Ureter (tissue), 1 donor: ENCODE data around the gene TPO. TPM values are rescaled to one million over a fixed set of nuclear protein-coding genes. Genes with fewer than 3 reads are reported as not detected.
"Not testable (repeated sequence)": the region's sequence is repeated elsewhere in the genome, so short reads cannot be mapped to it uniquely, and the experiment has no call there.

Source experiments
- DNase-seq: peaks from one replicate; pipeline ENCODE4 v3.0.0-alpha.2; 2020; ENCODE audit warnings: low spot score
- total RNA-seq: library from RNA; stranded (reverse); gene quantifications from one replicate; pipeline ENCODE4 v1.2.4, GENCODE V29; 2023
- donor health status: DM: yes; HTN: yes; CAD: no.

Gene TPO
- total RNA-seq, 1 donor from 2014 or later: 4.2 TPM

- DNase-seq: no peak
Observed at GRCh38 chr2:1556286-1556685, 143.0 kb downstream of the TPO start.

DNA sequence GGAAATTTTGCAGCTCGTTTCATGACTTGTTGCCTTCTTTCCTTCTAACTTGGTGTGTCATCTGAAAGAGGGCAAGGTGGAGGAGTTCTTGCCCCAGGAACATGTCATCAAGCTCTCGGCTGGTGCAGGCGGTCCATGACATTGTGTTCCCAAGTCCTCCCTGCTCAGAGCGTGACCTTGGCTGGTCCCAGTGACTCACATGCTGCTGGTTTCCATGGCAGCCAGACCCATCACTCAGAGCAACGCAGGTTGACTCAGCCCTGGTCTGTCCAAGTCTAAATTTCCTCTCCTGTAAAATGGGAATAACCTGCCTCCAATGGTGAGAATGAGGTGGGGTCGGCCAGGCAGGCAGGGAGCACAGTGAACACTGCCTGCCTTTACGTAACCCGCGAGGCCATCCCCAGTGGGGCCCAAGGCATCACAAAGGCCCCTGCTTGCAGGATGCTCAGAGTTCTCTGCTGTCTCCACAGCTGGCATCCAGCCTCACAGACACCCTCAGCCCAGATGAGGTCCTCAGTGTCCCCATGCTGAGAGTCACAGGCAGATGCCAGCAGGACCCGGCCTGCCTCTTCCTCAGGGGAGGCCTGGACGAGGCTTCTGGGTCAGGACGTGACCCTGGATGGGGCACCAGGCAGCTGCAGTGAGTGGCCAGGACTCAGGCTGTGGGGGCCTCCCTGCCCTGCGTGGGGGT is 143.7 kb downstream of the TPO start:
- DNase-seq: no peak

- DNase-seq: no peak
Observed at GRCh38 chr2:1557467-1557820, 144.2 kb downstream of the TPO start.

GRCh38 chr2:1559589-1560175 is 146.4 kb downstream of the TPO start:
- no peak for DNase-seq

DNA sequence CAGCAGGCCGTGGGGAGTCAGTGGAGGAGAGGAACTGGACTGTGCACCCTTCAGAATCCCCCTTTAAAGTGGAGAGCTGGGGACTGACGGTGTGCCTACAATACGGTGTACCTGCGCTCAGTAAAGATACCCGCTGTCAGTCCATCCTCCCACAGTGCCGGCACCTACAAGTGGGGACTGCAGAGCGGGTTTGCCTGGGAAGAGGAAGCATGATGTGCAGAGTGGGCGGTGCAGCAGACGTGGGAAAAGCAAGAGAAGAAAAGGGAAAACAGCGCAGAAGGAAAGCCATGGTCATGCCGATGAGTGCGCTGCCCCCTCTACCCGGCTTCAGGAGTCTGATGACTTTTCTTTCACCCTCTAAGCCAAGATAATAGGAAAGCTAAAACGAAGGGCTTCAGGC is 148.0 kb downstream of the TPO start:
- no peak for DNase-seq

DNA sequence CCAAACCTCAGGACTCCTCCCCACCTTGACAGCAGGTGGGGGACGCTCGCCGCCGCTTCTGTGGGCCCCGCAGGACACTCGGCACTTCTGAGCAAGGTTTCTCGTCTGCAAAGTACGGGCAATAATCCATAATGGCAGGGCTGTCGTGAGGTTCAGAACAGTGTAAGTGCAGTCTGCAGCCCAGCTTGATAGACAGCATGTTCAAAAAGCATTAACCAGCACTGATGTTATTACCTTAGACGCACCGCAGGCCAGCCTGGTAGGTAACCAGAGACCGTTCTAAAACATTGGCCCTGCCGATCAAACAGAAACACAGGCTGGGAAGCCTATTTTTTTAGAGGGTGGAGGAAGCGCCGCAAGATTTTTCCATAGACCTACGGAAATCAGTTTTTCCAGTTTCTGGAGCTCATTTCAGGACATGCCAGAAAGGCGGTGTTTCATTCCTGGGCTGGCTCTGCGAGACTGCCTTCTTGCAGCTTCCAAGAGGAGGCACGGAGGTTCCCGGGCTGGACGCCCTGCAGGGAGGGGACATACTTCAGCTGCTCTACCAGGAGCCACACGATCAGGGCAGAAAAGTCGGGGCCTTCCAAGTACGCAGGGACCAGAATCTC is 148.7 kb downstream of the TPO start:
- DNase-seq: no peak

- no peak for DNase-seq
Observed at GRCh38 chr2:1563084-1563857, 150.0 kb downstream of the TPO start.

DNA sequence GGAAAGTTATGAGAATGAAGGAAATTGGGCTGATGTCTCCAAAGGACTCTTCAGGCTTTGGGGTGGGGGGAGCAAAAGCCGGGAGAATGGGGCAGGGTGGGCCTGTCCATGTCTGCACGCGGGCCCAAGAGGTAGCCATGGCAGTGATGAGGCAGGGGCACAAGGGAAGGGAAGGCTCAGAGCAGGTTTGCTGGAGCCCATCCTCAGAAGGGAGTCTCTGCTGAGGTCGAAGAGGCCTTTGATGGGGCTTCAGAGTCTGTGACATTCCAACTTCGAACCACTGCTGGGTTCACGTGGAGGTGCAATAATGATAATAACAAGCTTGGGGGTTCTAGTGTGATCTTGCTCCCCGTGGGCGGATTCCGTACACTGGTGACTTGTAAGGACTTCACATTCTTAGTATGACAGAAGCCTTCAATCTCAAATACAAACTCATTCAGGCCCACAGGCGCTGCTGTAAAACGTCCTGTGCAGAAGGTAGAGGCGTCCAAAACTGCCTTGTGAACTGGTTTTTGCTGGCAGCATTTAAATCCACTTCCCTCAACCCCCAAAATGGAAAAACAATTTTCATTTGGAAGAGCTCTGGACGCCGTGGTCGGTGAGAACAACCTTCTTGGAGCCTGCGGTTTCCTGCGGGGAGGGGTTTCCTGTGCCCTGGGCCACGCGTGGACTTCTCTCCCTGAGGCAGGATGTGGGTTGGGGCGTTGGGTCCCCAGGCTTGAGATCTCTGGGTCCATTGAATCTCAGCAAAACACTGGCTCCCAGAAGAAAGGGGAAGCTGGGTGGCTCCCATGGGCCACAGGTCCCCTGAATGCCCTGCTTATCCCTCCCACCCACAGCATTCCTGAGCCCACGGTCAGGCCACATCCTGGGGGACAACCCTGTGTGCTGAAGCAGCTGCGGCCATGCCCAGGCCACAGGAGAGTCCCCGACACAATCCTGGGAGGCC is 151.0 kb downstream of the TPO start:
- no peak for DNase-seq

DNA sequence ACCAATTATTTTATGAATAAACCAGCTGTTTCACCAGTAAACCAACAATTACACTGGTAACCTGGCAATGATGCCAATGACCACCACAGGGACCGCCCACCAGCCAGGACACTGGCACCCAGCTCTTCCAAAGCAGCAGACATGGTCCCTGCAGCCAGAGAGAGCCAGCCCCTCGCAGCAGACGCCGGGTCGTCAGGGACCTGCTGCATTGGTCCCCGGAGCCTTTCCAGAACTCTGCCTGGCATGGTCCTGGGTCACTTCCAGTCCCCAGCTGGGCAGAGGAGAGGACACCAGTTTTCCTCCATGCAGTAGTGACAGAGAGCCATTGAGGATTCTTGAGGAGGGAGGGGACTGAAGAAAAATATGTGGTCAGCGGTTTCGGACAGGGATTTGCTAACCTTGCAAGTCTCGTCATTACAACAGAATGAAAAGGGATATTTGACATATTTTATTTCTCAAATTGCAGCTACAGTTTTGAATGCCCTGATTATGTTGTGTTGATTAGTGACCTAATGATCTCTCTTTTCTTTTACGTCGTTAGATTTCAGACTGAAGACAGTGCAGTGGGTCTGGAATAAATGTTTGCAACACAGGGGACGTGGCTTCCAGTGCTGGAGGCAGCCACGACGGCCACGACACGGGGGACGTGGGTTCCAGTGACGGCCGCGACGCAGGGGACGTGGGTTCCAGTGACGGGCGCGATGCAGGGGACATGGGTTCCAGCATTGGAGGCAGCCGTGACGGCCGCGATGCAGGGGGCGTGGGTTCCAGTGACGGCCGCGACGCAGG is 154.5 kb downstream of the TPO start:
- DNase-seq: no peak

GRCh38 chr2:1568345-1568668 is 155.0 kb downstream of the TPO start:
- DNase-seq: not testable (repeated sequence)

DNA sequence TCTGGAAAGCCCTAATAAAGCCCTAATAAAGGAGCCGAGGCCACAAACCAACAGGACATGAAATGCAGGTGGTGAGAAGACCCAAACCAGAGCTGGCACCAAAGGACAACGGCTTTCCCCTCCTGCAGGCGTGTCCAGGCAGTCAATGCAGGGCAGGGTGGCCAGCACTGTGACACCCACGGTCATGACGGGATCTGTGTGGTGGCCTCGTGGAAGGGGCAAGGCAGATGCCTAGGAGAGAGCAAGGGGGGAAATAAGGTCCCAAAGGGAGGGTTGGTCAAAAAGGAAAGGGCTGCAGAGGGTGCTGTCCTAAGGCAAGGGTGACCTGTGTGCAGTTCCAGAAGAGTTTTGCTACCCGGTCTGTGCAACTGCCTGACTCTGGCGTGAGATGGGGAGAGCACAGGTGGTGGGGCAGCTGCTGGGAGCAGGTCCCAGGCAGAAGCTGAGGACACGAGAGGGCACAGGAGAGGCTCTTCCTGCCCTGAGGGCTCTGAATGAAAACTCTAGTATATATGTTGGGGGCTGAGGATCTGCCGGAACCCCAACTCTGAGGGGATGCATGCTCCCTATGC is 156.7 kb downstream of the TPO start:
- no peak for DNase-seq

DNA sequence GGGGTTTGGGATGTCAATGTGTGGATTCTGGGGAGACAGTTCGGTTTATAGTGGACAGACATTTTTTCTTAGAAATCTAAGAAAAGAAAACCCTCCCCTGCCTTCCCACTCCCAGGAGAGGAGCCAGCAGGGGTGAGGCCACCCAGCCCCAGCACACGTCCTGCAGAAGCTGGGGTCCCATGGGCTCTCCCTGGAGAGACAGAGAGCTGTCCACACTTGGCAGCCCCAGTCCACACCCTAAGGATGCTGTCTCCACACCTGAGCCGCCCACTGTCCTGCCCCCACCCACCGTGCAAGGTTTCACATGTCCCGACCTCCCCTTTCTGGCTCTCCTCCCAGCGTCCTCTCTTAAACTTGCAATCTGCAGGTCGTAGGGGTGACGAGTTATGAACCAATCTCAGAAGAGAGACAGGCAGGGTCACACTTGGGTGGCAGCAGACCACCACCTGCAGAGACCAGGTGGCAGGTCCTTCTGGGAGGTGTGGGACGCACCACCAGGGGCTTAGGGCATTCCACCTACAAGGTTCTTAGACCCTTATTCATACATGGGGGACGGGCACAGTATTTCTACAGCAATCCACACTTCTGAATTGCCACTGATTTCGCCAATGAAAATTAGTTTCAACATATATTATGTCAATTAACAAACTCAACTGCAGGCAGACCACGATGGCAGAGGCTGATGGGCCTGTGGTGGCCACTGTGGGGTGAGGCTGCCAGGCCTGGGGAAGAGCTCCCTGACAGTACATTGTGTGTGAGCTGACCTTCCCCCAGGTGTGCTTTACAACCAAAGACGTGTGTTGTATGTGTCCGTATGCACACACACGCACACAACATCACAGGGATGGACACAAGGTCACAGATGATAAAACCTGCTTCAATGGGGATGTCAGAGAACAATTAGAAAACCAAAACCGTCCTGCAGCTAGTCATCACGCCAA is 158.5 kb downstream of the TPO start:
- DNase-seq: no peak

GRCh38 chr2:1572638-1573037 is 159.4 kb downstream of the TPO start:
- DNase-seq: no peak

DNA sequence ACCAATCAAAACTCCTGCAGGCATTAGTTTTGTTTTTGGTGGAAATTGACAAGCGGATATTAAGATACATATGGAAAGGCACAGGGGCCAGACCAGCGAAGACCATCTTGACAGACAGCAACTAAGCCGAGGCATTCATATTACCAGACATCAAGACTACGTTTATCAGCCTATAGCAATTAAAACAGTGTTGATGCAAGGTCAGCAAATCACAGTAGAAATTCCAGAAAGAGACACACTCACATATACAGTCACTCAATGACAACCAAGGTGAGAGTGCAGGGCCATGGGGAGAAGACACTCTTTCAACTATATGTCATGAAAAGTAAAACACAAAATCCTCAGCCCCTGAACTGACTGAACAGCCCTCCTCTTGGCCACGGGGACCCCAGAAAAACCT is 164.6 kb downstream of the TPO start:
- DNase-seq: no peak

DNA sequence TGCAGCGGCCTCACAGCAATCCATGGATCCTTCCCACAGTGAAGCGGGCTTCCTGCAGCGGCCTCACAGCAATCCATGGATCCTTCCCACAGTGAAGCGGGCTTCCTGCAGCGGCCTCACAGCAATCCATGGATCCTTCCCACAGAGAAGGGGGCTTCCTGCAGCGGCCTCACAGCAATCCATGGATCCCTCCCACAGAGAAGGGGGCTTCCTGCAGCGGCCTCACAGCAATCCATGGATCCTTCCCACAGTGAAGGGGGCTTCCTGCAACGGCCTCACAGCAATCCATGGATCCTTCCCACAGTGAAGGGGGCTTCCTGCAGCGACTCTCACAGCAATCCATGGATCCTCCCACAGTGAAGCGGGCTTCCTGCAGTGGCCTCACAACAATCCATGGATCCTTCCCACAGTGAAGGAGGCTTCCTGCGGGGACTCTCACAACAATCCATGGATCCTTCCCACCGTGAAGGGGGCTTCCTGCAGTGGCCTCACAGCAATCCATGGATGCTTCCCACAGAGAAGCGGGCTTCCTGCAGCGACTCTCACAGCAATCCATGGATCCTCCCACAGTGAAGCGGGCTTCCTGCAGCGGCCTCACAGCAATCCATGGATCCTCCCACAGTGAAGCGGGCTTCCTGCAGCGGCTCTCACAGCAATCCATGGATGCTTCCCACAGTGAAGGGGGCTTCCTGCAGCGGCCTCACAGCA is 168.1 kb downstream of the TPO start:
- DNase-seq: not testable (repeated sequence)

DNA sequence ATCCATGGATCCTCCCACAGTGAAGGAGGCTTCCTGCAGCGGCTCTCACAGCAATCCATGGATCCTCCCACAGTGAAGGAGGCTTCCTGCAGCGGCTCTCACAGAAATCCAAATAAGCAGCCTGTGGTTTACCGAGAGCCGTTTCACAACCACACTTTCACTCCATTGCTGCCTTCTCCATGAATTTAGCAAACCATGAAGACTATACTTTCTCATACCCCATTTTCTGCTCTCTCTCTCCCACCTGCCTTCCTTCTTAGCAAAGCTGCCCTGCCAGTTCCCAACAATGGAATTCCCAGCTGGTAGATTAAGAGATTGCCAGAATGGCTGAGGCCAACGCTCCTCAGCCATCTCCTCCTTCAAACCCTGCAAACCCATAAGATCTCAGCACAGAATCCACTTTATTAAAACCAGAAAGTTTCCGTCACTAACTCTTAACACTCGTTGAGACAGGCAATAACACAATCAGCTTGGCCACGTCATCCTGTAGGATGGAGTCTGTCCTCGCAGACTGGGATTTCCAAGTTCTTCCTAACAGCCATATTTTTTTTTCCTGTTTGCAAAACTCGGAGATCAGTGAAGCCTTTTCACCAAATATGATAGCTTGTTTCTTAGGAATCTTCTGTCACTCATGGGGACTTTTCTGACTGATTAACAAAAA is 168.8 kb downstream of the TPO start:
- DNase-seq: no peak

GRCh38 chr2:1582891-1583341 is 169.7 kb downstream of the TPO start:
- DNase-seq: no peak

DNA sequence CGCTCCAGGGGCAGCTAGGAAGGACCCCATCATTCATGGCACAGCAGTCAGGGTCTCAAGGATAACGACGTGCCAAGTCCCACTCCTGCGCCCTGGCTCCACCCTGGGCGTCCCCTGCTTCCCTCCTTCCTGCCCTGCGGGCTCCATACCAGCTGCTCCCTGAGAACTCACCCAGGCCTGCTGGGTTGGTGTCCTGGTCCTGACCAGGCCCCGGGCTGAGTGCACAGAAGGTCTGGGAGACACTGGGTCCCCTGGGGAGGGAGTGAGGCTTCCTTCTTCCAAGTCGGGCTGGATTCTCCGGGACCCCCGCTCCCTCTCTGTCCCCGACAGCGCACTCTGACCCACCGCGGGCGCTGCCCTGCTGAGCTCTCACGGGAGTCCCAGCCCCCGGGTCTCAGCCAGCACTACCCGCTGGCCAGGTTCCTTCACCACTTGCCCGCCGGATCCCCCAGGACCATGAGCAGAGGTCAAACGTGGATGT is 170.8 kb downstream of the TPO start:
- no peak for DNase-seq
